K562 (cell line): ENCODE measurements around the gene SLC29A2. TPM values are rescaled to one million over a fixed set of nuclear protein-coding genes. Genes with fewer than 3 reads are reported as not detected.

Source experiments
- ATAC-seq: fragments of 200-7000 bp; cut with Tn5 transposase; 3 replicates; pipeline ENCODE4 v1.9.1; 2020; ENCODE audit warnings: moderate library complexity
- BruUV-seq: library from RNA; stranded (reverse); fragments of 400-500 nt; replicated peaks from 2 replicates; lab custom pipeline; 2021; lab: Mats Ljungman, UMichigan
- CTCF ChIA-PET: fragments of 300-600 bp; formaldehyde crosslinking; extraction: SDS; loops from one replicate; lab custom pipeline; 2021; ENCODE audit warnings: low intra/inter-chr PET ratio; lab: Yijun Ruan, JAX
- POLR2A ChIA-PET: fragments of 300-600, 350-650 bp; sonication (Branson Sonifier 250); formaldehyde crosslinking; extraction: SDS; loops from one replicate; lab custom pipeline; 2021; ENCODE audit warnings: antibody characterized with exemption, inconsistent platforms; lab: Yijun Ruan, JAX
- DNase-seq, 4 experiments: peaks; one replicate each; pipeline versions ENCODE4 v3.0.0 to v3.0.0-alpha.2; 2011 to 2018; ENCODE audit warnings: low spot score in 3 of 4, mixed read lengths in 3 of 4; ENCODE audit errors: extremely low read depth in 1 of 4
- FAIRE-seq: peaks from 2 replicates; lab custom pipeline; 2011; peaks lifted over from hg19 to GRCh38; lab: Jason Lieb, UNC
- H2AFZ ChIP-seq: 2 replicates; pipeline ENCODE4 v1.6.0; 2011; ENCODE audit warnings: low read depth, low read length, control low read depth, inconsistent platforms
- H3K27ac ChIP-seq: fragments of 200-600 bp; 3 replicates; pipeline ENCODE4 v1.8.0; 2011; ENCODE audit warnings: low read depth, mild to moderate bottlenecking, control low read depth, inconsistent platforms, low read length, moderate library complexity, mixed read lengths; ENCODE audit errors: extremely low read depth
- H3K27me3 ChIP-seq, 2 experiments: fragments of 300-600 bp in 1 of 2; 2 replicates in 1 of 2; 3 replicates in 1 of 2; pipeline versions ENCODE4 v1.6.0 to v1.8.0; 2011; ENCODE audit warnings: inconsistent platforms in 2 of 2, low read length in 2 of 2, mild to moderate bottlenecking in 1 of 2, mixed read lengths in 1 of 2, moderate library complexity in 1 of 2; ENCODE audit not compliant: control insufficient read depth in 2 of 2, insufficient read depth in 2 of 2
- H3K36me3 ChIP-seq: fragments of 300-600 bp; 3 replicates; pipeline ENCODE4 v1.8.0; 2011; ENCODE audit warnings: mild to moderate bottlenecking, low read length, inconsistent platforms; ENCODE audit not compliant: control insufficient read depth, insufficient read depth
- H3K4me1 ChIP-seq, 2 experiments: fragments of 200-600 bp in 1 of 2; replicated peaks in 1 of 2; 2 replicates in 1 of 2; 3 replicates in 1 of 2; pipeline versions ENCODE4 v1.5.1 to v1.8.0; 2011; ENCODE audit warnings: inconsistent platforms in 2 of 2, low read length in 2 of 2, mild to moderate bottlenecking in 1 of 2, mixed read lengths in 1 of 2, moderate library complexity in 1 of 2; ENCODE audit not compliant: control insufficient read depth in 2 of 2, insufficient read depth in 2 of 2
- H3K4me2 ChIP-seq: 2 replicates; pipeline ENCODE4 v1.6.1; 2011; ENCODE audit warnings: low read length, control low read depth, inconsistent platforms, mixed read lengths; ENCODE audit not compliant: insufficient read depth
- H3K4me3 ChIP-seq: fragments of 200-600 bp; sonication (generic), shearing (Covaris generic); 2 replicates; pipeline ENCODE4 v1.5.1; 2016; ENCODE audit warnings: control low read depth, inconsistent platforms
- H3K79me2 ChIP-seq: fragments of 200-600 bp; 3 replicates; pipeline ENCODE4 v1.8.0; 2011; ENCODE audit warnings: low read length, inconsistent platforms; ENCODE audit not compliant: control insufficient read depth, insufficient read depth
- H3K9ac ChIP-seq, 2 experiments: 2 replicates each; pipeline versions ENCODE4 v1.6.0 to v1.6.1; 2011; ENCODE audit warnings: low read depth in 2 of 2, low read length in 2 of 2, control low read depth in 1 of 2, inconsistent platforms in 1 of 2, mild to moderate bottlenecking in 1 of 2, mixed read lengths in 1 of 2; ENCODE audit not compliant: insufficient read depth in 1 of 2
- H3K9me1 ChIP-seq: one replicate; pipeline ENCODE4 v1.6.0; 2011; ENCODE audit warnings: inconsistent platforms, mild to moderate bottlenecking, low read length, moderate library complexity; ENCODE audit not compliant: control insufficient read depth, insufficient read depth
- H3K9me3 ChIP-seq: replicated peaks from 2 replicates; pipeline ENCODE4 v1.5.1; 2011; ENCODE audit warnings: low read depth, low read length, inconsistent platforms; ENCODE audit not compliant: control insufficient read depth, insufficient read depth
- H4K20me1 ChIP-seq: replicated peaks from 2 replicates; pipeline ENCODE4 v1.6.1; 2011; ENCODE audit warnings: low read length, inconsistent platforms, mixed read lengths; ENCODE audit not compliant: control insufficient read depth, insufficient read depth
- CCNT2 ChIP-seq: IDR thresholded peaks from 2 replicates; pipeline ENCODE4 v1.6.1; 2011; ENCODE audit warnings: borderline replicate concordance, low read depth, mild to moderate bottlenecking, moderate library complexity, mixed read lengths, low read length; ENCODE audit not compliant: insufficient read length; ENCODE audit errors: extremely low read depth
- DMBX1 ChIP-seq: fragments of 250-450 bp; sonication (Bioruptor Pico); IDR thresholded peaks from 2 replicates; pipeline ENCODE4 v1.8.0; 2022; ENCODE audit warnings: inconsistent platforms, mild to moderate bottlenecking, moderate library complexity, borderline replicate concordance
- FOXM1 ChIP-seq, 2 experiments: fragments of 450-650 bp in 1 of 2; sonication (generic) in 1 of 2; formaldehyde crosslinking in 1 of 2; IDR thresholded peaks; 2 replicates each; pipeline versions ENCODE4 v1.6.1 to v1.9.0; 2017 to 2022; ENCODE audit warnings: low read depth in 2 of 2, mild to moderate bottlenecking in 2 of 2, missing genetic modification reagents in 1 of 2, moderate library complexity in 1 of 2
- HDGF ChIP-seq: fragments of 450-650 bp; IDR thresholded peaks from 2 replicates; pipeline ENCODE4 v1.6.1; 2016
- HNRNPK ChIP-seq: fragments of 200-400 bp; formaldehyde crosslinking; IDR thresholded peaks from one replicate; pipeline ENCODE4 v1.6.1; 2018; ENCODE audit warnings: mild to moderate bottlenecking, low read depth, low read length; ENCODE audit not compliant: poor library complexity, severe bottlenecking
- HNRNPUL1 ChIP-seq: fragments of 200-400 bp; formaldehyde crosslinking; IDR thresholded peaks from 2 replicates; pipeline ENCODE4 v1.6.1; 2017; ENCODE audit warnings: low read length
- MIER1 ChIP-seq: fragments of 450-650 bp; IDR thresholded peaks from 2 replicates; pipeline ENCODE4 v1.6.1; 2016; ENCODE audit warnings: antibody characterized with exemption, mild to moderate bottlenecking, low read depth
- NCOR1 ChIP-seq: fragments of 450-650 bp; IDR thresholded peaks from 2 replicates; pipeline ENCODE4 v1.6.1; 2016; ENCODE audit warnings: mild to moderate bottlenecking, moderate library complexity
- PCBP2 ChIP-seq: fragments of 200-400 bp; formaldehyde crosslinking; IDR thresholded peaks from 2 replicates; pipeline ENCODE4 v1.6.1; 2018; ENCODE audit warnings: low read length, low read depth, mild to moderate bottlenecking, moderate library complexity; ENCODE audit not compliant: poor library complexity, severe bottlenecking
- POLR2AphosphoS5 ChIP-seq: IDR thresholded peaks from 2 replicates; pipeline ENCODE4 v1.6.1; 2011; ENCODE audit warnings: mild to moderate bottlenecking, low read depth, low read length, moderate library complexity; ENCODE audit not compliant: control insufficient read depth, insufficient read depth
- SMARCC2 ChIP-seq: fragments of 450-650 bp; IDR thresholded peaks from 2 replicates; pipeline ENCODE4 v1.6.1; 2017; ENCODE audit warnings: antibody characterized with exemption, moderate library complexity, mild to moderate bottlenecking, low read depth
- TCFL5 ChIP-seq: fragments of 250-450 bp; sonication (Bioruptor Pico); conservative IDR thresholded peaks from 2 replicates; pipeline ENCODE4 v1.6.1; 2021; ENCODE audit warnings: mild to moderate bottlenecking, moderate library complexity, matching md5 sums
- ZFP91 ChIP-seq: sonication (generic); formaldehyde crosslinking; IDR thresholded peaks from 2 replicates; pipeline ENCODE4 v1.8.0; 2022; ENCODE audit warnings: mild to moderate bottlenecking, missing genetic modification reagents
- ZNF253 ChIP-seq: fragments of 250-450 bp; sonication (Bioruptor Pico); conservative IDR thresholded peaks from 2 replicates; pipeline ENCODE4 v1.6.1; 2021; ENCODE audit warnings: mild to moderate bottlenecking
- ZNF395 ChIP-seq: fragments of 200-800 bp; sonication (Bioruptor generic); IDR thresholded peaks from 2 replicates; pipeline ENCODE4 v1.6.1; 2017; ENCODE audit warnings: missing genetic modification characterization, missing compliant biosample characterization
- ZNF76 ChIP-seq: fragments of 250-450 bp; sonication (Bioruptor Pico); IDR thresholded peaks from 2 replicates; pipeline ENCODE4 v1.4.0; 2020; ENCODE audit warnings: mild to moderate bottlenecking, moderate library complexity, borderline replicate concordance
- WGBS: fragments of 100-300 bp; shearing (Covaris generic); methylation state at CpG from one replicate; pipeline ENCODE4 v1.1.6; 2016; ENCODE audit warnings: low coverage, mixed read lengths; ENCODE audit not compliant: insufficient coverage; ENCODE audit errors: missing lambda C conversion rate; 5-methylcytosine and 5-hydroxymethylcytosine counted together
- in situ Hi-C: fragments of 300-500 bp; cut with MboI; formaldehyde crosslinking; loops from 4 replicates; pipeline ENCODE4 v1.15.0; 2018; ENCODE audit warnings: inconsistent platforms, mixed read lengths
- intact Hi-C: fragments of 100-400 bp; cut with micrococcal nuclease; formaldehyde crosslinking; loops from 2 replicates; pipeline ENCODE4 v1.14.2; 2022
- polyA plus RNA-seq, 8 experiments: library from polyadenylated mRNA; depleted of rRNA in 4 of 8; stranded (reverse) in 5 of 8; unstranded in 3 of 8; fragments of >200 nt; fragmentation: Nextera tagmentation in 2 of 8; fragmentation: Illumina TruSeq in 1 of 8; extraction: Ambion mirVana in 2 of 8; extraction: Trizol in 1 of 8; gene quantifications; 2 replicates each; pipeline versions ENCODE4 v1.2.1 to v1.2.3, GENCODE V29; 2011 to 2014; ENCODE audit warnings: inconsistent platforms in 1 of 8, missing spikeins in 1 of 8
- total RNA-seq, 7 experiments: library from RNA; depleted of rRNA in 6 of 7; stranded (reverse); fragments of >200 nt in 6 of 7; fragmentation: Illumina TruSeq in 2 of 7; extraction: Trizol in 2 of 7; gene quantifications; 2 replicates each; pipeline versions ENCODE4 v1.2.1 to v1.2.3, GENCODE V29; 2011 to 2021; ENCODE audit warnings: low replicate concordance in 1 of 7

The SLC29A2 gene
- total and polyA plus RNA-seq, 9 of the 15 experiments (the other 6 are each of a cell fraction or from before 2014, with no cell fraction given), result 2.4 to 48.6 (median 14.2) TPM

- H3K36me3 ChIP-seq, result no peaks in the 10 kb centered on the region
- H4K20me1 ChIP-seq, result peaks cover 16% of the 10 kb centered on the region
- no peak for DNase-seq
- H3K9me1 ChIP-seq, result peaks cover 6% of the 10 kb centered on the region
- CTCF ChIA-PET, result no interaction called here
- peaks cover 0 to 12% of the 10 kb centered on the region in 2 experiments; a peak in 3 of 5 replicates for H3K27me3 ChIP-seq
- no peaks in the 10 kb centered on the region for H3K79me2 ChIP-seq
- FAIRE-seq, result no peak
- H3K27ac ChIP-seq, result no peak overlapping the region
- no peak overlapping the region for H3K4me3 ChIP-seq
- no peak overlapping the region for H2AFZ ChIP-seq
- no peak for ATAC-seq
- in situ Hi-C loops (no loop called here), intact Hi-C loops (no loop called here)
- POLR2A ChIA-PET, result no interaction called here
- no peak overlapping the region for H3K4me2 ChIP-seq
- no peaks in the 10 kb centered on the region for H3K9me3 ChIP-seq
- no peak overlapping the region for H3K9ac ChIP-seq
- 0% methylated on average over 4 of the region's 30 CpGs for WGBS
- no TSS peak for BruUV-seq
- peaks cover 2 to 8% of the 10 kb centered on the region in 2 experiments; a peak in 2 of 5 replicates for H3K4me1 ChIP-seq
- TF ChIP-seq ZNF76 (CRISPR knock-in tag) (no peak), ZNF253 (CRISPR knock-in tag) (no peak), SMARCC2 (no peak), FOXM1 (IDR thresholded peaks at IDR 0.05; ENCODE audit: low read depth) (no peak), FOXM1 (CRISPR knock-in tag; IDR thresholded peaks at IDR 0.05; ENCODE audit: low read depth) (no peak), HDGF (no peak), CCNT2 (no peak), ZNF395 (CRISPR knock-in tag) (no peak), HNRNPK (no peak), PCBP2 (no peak), ZFP91 (CRISPR knock-in tag) (no peak), POLR2AphosphoS5 (no peak), HNRNPUL1 (no peak), NCOR1 (no peak), MIER1 (no peak), TCFL5 (CRISPR knock-in tag) (no peak), DMBX1 (CRISPR knock-in tag) (no peak)
Measured at GRCh38 chr11:66419825-66420224, 48.3 kb upstream of the SLC29A2 start.
